IPS-18a (cell line): Measurements from ENCODE around the gene DNAH12.
"Not testable (repeated sequence)": the region's sequence is repeated elsewhere in the genome, so short reads cannot be mapped to it uniquely, and the experiment has no call there.

ENCODE experiments used
- H3K27ac ChIP-seq: one replicate; pipeline ENCODE4 v1.5.1; 2013; ENCODE audit warnings: low read length
- H3K27me3 ChIP-seq: one replicate; pipeline ENCODE4 v1.6.1; 2013; ENCODE audit warnings: mild to moderate bottlenecking, low read length; ENCODE audit not compliant: control insufficient read depth, insufficient read depth
- H3K36me3 ChIP-seq: one replicate; pipeline ENCODE4 v1.6.1; 2013; ENCODE audit warnings: low read depth, low read length; ENCODE audit not compliant: control insufficient read depth
- H3K4me1 ChIP-seq: one replicate; pipeline ENCODE4 v1.6.1; 2013; ENCODE audit warnings: low read depth, low read length; ENCODE audit not compliant: control insufficient read depth
- H3K4me3 ChIP-seq: one replicate; pipeline ENCODE4 v1.5.1; 2013; ENCODE audit warnings: low read length
- H3K9ac ChIP-seq: one replicate; pipeline ENCODE4 v1.6.1; 2013; ENCODE audit warnings: mild to moderate bottlenecking, low read length, moderate library complexity
- H3K9me3 ChIP-seq: one replicate; pipeline ENCODE4 v1.6.1; 2013; ENCODE audit warnings: low read depth, low read length; ENCODE audit not compliant: control insufficient read depth

DNAH12 gene

GRCh38 chr3:57393977-57394376 is 150.2 kb downstream of the DNAH12 start:
- no peak overlapping the region for H3K9ac ChIP-seq
- no peaks in the 10 kb centered on the region for H3K36me3 ChIP-seq
- H3K4me1 ChIP-seq = no peaks in the 10 kb centered on the region
- no peak overlapping the region for H3K4me3 ChIP-seq
- H3K9me3 ChIP-seq = no peaks in the 10 kb centered on the region
- H3K27ac ChIP-seq = no peak overlapping the region
- no peaks in the 10 kb centered on the region for H3K27me3 ChIP-seq

DNA sequence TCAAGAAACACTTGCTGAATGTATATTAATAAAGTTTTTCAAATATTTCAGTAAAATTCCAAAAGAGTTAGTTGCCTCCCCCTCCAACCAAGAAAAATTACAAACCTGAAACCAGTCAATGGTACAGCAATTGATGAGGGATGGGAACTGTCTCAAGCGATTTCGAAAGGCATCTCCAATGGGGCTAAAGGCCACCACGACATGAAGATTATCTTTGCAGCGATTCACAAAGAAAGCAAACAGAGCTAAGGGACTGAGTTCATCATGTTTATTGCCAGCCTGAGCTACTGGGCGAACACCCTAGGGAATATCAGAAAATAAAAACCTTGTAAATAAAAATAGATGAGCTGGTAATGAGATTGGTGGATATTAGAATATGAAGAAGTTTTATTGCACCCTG is 152.4 kb downstream of the DNAH12 start:
- H3K27ac ChIP-seq = no peak overlapping the region
- no peak overlapping the region for H3K4me3 ChIP-seq
- no peaks in the 10 kb centered on the region for H3K9me3 ChIP-seq
- no peaks in the 10 kb centered on the region for H3K4me1 ChIP-seq
- no peaks in the 10 kb centered on the region for H3K36me3 ChIP-seq
- no peak overlapping the region for H3K9ac ChIP-seq
- no peaks in the 10 kb centered on the region for H3K27me3 ChIP-seq

DNA sequence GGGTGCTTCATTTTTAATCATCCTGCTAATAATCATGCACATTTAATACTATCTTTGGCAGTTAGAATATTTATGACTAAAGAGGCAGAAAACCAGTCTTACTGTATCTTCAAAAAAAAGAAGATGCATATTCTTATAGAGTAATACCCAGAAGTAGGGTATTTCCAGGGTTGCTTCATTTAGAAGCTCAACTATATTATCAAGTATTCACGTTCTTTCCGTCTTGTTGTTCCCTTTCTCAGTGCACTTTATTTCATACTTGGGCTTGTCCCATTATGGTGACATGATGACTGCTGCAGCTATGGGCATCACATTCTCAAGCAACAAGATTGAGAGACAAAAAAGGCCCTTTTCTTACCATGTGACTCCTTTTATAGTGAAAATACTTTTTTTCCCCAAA is 154.9 kb downstream of the DNAH12 start:
- Histone ChIP-seq H3K36me3 (no peaks in the 10 kb centered on the region), H3K27me3 (no peaks in the 10 kb centered on the region), H3K9me3 (no peaks in the 10 kb centered on the region), H3K9ac (no peak overlapping the region), H3K4me1 (no peaks in the 10 kb centered on the region), H3K4me3 (no peak overlapping the region), H3K27ac (no peak overlapping the region)

GRCh38 chr3:57386307-57386706 is 157.8 kb downstream of the DNAH12 start:
- H3K4me3 ChIP-seq = no peak overlapping the region
- no peaks in the 10 kb centered on the region for H3K36me3 ChIP-seq
- no peak overlapping the region for H3K9ac ChIP-seq
- H3K4me1 ChIP-seq = peaks cover 5% of the 10 kb centered on the region
- H3K27ac ChIP-seq = no peak overlapping the region
- H3K27me3 ChIP-seq = no peaks in the 10 kb centered on the region
- no peaks in the 10 kb centered on the region for H3K9me3 ChIP-seq

GRCh38 chr3:57385498-57385897 is 158.6 kb downstream of the DNAH12 start:
- no peak overlapping the region for H3K27ac ChIP-seq

DNA sequence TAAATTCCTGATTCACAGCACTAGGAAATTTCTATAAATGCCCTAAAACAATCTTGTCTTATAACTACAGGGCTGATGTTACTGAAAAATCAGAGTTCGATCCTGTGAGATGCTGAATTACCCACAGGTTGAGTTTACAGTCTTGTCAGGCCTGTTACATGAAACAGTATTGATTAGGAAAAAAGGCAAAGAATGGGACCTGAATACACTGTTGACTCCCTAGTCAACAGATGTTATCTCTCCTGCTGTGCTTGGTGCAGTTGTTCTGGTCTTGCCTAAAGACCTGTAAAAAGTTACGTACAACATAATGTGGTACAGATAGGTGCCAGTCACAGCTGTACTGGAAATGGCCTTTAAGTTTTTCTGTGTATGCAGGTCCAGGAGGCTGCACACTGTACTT is 160.3 kb downstream of the DNAH12 start:
- no peak overlapping the region for H3K27ac ChIP-seq
- peaks cover 5% of the 10 kb centered on the region for H3K4me1 ChIP-seq
- H3K4me3 ChIP-seq = no peak overlapping the region
- no peaks in the 10 kb centered on the region for H3K9me3 ChIP-seq
- no peaks in the 10 kb centered on the region for H3K36me3 ChIP-seq
- H3K9ac ChIP-seq = no peak overlapping the region
- H3K27me3 ChIP-seq = no peaks in the 10 kb centered on the region

More at GRCh38 chr3:57385498-57385897, 158.6 kb downstream of the DNAH12 start:
- no peaks in the 10 kb centered on the region for H3K27me3 ChIP-seq
- peaks cover 5% of the 10 kb centered on the region for H3K4me1 ChIP-seq
- H3K4me3 ChIP-seq = no peak overlapping the region
- no peaks in the 10 kb centered on the region for H3K36me3 ChIP-seq
- H3K9me3 ChIP-seq = no peaks in the 10 kb centered on the region
- H3K9ac ChIP-seq = no peak overlapping the region

DNA sequence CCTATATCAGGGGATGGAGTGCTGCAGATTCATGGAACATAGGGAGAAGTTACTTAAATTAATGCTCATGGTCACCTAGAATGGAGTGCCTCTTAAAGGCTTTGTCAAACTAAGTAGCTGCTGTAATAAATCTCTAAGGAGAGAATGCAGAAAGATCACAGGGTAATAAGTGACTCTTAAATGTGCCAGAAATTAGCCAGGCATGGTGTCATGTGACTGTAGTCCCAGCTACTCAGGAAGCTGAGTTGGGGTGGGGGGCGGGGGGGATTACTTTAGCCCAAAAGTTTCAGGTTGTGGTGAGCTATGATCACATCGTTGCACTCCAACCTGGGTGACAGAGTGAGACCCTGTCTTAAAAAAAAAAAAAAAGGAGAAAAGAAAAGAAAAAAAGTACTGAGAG is 160.7 kb downstream of the DNAH12 start:
- Histone ChIP-seq H3K27ac (no peak overlapping the region), H3K9me3 (no peaks in the 10 kb centered on the region), H3K36me3 (no peaks in the 10 kb centered on the region), H3K9ac (no peak overlapping the region), H3K4me3 (no peak overlapping the region), H3K27me3 (no peaks in the 10 kb centered on the region), H3K4me1 (peaks cover 5% of the 10 kb centered on the region)

DNA sequence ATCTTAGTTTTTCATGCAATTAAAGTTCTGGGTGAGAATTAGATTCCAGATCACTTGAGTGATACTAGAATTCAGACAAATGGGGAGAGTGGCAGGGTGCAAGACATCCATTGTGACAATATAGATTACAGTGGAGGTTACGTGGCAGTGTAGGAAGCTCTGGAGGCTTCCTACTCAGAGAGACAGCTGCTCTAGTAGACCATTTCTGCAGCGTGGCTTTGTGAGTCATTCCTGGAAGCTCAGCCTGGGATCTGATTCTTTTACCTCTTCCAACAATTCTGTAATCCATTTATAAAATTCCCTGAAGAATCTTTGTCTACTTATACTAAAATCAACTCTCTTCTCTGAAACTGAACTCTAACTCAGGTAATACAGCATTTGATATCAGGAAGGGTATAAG is 161.2 kb downstream of the DNAH12 start:
- no peaks in the 10 kb centered on the region for H3K27me3 ChIP-seq
- H3K4me3 ChIP-seq = no peak overlapping the region
- H3K27ac ChIP-seq = no peak overlapping the region
- H3K9me3 ChIP-seq = no peaks in the 10 kb centered on the region
- H3K36me3 ChIP-seq = no peaks in the 10 kb centered on the region
- peaks cover 6% of the 10 kb centered on the region for H3K4me1 ChIP-seq
- H3K9ac ChIP-seq = no peak overlapping the region

DNA sequence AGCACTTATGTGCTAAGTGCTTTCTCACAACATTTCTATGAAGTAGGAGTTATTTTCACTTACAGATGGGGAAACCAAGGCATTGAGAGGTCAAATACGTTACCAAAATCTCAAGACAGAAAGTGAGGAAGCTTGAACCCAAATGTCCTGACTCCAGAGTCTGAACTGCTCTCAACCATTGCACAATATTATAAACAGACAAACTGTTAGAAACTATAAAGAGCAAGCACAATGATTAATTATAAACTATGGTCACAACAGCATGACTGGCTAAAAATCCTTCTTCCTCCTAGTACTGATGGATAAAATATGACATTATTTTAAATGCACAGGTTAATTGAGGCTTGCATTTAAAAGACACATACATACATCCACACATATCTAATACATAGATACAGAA is 173.8 kb downstream of the DNAH12 start:
- no peaks in the 10 kb centered on the region for H3K27me3 ChIP-seq
- no peak overlapping the region for H3K4me3 ChIP-seq
- no peaks in the 10 kb centered on the region for H3K4me1 ChIP-seq

DNA sequence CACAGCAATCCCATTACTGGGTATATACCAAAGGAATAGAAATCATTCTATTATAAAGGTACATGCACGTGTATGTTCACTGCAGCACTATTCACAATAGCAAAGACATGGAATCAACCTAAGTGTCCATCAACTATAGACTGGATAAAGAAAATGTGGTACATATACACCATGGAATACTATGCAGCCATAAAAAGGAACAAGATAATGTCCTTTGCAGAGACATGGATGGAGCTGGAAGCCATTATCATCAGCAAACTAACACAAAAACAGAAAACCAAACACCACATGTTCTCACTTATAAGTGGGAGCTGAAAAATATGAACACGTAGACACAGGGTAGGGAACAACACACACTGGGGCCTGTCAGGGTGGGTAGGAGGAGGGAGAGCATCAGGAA is 179.1 kb downstream of the DNAH12 start:
- not testable (repeated sequence) for H3K4me1 ChIP-seq, H3K36me3 ChIP-seq, H3K27me3 ChIP-seq, H3K9ac ChIP-seq, H3K27ac ChIP-seq, H3K4me3 ChIP-seq, H3K9me3 ChIP-seq

More for the DNA sequence above, 173.8 kb downstream of the DNAH12 start:
- no peak overlapping the region for H3K9ac ChIP-seq
- no peak overlapping the region for H3K27ac ChIP-seq
- no peaks in the 10 kb centered on the region for H3K9me3 ChIP-seq
- H3K36me3 ChIP-seq = no peaks in the 10 kb centered on the region

- H3K27me3 ChIP-seq, H3K9ac ChIP-seq, H3K4me3 ChIP-seq, H3K36me3 ChIP-seq, H3K27ac ChIP-seq, H3K9me3 ChIP-seq, H3K4me1 ChIP-seq: not testable (repeated sequence)
Observed at GRCh38 chr3:57356275-57356674, 187.9 kb downstream of the DNAH12 start.

- no peak overlapping the region for H3K27ac ChIP-seq
- no peaks in the 10 kb centered on the region for H3K4me1 ChIP-seq
- no peak overlapping the region for H3K4me3 ChIP-seq
- H3K9ac ChIP-seq = no peak overlapping the region
- H3K27me3 ChIP-seq = no peaks in the 10 kb centered on the region
- H3K9me3 ChIP-seq = no peaks in the 10 kb centered on the region
- no peaks in the 10 kb centered on the region for H3K36me3 ChIP-seq
Observed at GRCh38 chr3:57354768-57355167, 189.4 kb downstream of the DNAH12 start.
